ENCODE results near the gene AGRN.
"Not testable (repeated sequence)": the region's sequence is repeated elsewhere in the genome, so short reads cannot be mapped to it uniquely, and the experiment has no call there.

The AGRN gene

DNA sequence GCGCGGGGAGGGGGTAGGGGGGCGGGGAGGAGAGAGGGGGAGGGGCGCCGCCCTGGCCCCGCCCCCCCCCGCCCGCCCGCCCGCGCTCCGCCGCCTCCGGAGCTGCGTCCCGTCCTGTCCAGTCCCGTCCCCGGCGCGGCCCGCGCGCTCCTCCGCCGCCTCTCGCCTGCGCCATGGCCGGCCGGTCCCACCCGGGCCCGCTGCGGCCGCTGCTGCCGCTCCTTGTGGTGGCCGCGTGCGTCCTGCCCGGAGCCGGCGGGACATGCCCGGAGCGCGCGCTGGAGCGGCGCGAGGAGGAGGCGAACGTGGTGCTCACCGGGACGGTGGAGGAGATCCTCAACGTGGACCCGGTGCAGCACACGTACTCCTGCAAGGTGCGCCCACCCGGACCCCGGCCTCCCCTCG is at the start of gene AGRN:
TSS of gene AGRN (plus strand) at position 121 of the 405 bp plus-strand sequence. CDS start at position 174, 53 bp downstream.
- peak in 1 of 3 experiments; percentile 55 for DNase-seq

DNA sequence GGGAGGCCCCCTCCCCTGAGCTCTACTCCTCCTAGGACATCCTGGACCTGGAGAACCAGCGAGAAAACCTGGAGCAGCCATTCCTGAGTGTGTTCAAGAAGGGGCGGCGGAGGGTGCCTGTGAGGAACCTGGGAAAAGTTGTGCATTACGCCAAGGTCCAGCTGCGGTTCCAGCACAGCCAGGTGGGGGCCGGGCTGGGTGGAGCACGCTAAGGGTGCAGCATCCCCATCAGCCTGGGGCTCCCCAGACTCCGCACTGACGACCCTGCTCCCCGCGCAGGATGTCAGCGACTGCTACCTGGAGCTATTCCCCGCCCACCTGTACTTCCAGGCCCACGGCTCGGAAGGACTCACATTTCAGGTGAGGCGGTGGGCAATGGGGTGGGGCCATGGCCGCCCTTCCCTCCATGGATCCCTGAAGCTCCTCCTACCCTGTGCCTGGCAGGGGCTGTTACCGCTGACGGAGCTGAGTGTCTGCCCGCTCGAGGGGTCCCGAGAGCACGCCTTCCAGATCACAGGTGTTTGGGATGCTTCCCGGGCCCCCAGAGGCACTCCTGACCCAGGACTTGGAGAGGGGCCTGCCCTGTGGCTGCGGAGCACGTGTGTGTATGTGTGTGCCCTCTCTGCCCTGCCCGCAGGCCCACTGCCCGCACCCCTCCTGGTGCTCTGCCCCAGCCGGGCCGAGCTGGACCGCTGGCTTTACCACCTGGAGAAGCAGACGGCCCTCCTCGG is 49.5 kb upstream of the AGRN start:
- no peak for DNase-seq

DNA sequence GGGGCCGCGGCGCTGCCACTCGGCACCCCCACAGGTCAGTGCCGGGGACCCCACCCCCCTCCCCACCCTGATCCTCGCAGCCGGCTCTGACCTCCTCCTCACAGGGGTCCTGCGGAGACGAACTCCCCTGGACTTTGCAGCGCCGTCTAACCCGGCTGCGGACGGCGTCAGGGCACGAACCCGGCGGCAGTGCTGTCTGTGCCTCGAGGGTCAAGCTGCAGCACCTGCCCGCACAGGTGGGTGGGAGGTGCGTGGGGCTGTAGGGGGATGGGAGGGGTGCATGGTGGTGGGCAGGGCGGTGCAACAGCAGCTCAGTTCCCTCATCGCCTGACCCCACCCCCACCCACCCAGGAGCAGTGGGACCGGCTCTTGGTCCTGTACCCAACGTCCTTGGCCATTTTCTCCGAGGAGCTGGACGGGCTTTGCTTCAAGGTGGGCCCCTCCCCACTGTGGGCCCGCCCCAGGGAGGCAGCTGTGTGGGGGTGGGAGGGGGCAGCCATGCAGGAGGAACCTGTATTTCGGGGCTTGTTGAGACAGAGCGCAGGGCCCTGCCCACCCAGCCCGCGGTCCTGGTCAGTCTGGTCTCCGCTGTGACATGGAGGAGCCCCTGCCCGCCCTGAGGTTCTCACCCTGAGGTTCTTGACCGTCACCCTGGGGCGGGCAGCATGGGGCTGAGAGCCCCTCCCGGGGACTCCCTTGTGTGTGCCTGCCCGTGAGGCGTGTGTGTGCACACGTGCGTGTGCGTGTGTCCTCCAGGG is 48.8 kb upstream of the AGRN start:
- DNase-seq = peak in 1 of 3 experiments; percentile 11

DNA sequence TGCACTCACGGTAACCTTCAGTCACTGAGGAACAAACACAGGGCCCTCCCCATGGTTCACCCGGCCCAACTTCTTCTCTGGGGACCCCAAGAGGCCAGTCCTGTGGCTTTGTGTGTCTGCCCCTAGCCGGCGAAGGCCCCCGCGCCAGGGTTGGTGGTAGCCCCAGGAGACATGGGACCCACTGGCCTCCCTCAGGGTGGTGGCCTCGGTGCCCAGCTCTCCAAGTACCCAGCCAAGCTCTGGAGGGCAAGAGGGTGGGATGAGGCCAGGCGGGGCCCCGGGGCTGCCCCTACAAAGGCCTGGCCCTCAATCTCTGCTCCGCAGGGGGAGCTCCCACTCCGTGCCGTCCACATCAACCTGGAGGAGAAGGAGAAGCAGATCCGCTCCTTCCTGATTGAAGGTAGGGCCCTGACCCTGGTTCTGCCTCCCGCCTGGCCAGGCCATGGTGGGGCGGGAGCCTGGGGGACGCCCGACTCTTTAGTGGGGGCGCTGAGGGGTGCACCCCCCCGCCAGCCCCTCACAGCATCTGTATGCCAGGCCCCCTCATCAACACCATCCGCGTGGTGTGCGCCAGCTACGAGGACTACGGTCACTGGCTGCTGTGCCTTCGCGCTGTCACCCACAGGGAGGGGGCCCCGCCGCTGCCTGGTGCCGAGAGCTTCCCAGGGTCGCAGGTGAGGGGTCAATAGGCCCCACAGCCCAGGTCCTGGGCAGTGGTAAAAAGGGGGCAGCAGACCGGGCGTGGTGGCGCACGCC is 48.0 kb upstream of the AGRN start:
- DNase-seq = no peak

DNA sequence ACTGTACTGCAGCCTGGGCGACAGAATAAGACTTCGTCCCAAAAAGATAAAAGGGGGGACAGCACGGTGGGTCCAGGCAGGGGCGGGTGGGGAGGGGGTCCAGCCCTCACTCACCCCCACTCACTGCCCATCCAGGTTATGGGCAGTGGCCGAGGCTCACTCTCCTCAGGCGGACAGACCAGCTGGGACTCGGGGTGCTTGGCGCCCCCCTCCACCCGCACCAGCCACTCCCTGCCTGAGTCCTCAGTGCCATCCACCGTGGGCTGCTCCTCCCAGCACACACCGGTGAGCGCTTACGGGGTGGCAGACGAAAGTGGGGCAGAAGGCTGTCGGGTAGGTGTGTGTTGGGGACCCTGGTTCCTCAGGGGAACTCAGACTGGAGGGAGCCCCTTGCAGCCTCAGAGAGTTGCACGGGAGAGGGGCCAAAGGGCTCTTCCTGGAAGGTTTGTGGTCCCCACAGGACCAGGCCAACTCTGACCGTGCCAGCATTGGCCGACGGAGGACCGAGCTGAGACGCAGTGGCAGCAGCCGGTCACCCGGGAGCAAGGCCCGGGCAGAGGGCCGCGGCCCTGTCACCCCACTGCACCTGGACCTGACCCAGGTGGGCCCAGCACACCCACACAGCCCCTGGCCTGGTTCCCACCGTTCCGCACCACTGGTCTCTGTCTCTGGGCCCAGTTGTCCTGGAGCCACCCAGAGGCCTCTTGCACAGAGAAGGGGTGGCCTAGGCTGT is 47.0 kb upstream of the AGRN start:
- DNase-seq = no peak

DNA sequence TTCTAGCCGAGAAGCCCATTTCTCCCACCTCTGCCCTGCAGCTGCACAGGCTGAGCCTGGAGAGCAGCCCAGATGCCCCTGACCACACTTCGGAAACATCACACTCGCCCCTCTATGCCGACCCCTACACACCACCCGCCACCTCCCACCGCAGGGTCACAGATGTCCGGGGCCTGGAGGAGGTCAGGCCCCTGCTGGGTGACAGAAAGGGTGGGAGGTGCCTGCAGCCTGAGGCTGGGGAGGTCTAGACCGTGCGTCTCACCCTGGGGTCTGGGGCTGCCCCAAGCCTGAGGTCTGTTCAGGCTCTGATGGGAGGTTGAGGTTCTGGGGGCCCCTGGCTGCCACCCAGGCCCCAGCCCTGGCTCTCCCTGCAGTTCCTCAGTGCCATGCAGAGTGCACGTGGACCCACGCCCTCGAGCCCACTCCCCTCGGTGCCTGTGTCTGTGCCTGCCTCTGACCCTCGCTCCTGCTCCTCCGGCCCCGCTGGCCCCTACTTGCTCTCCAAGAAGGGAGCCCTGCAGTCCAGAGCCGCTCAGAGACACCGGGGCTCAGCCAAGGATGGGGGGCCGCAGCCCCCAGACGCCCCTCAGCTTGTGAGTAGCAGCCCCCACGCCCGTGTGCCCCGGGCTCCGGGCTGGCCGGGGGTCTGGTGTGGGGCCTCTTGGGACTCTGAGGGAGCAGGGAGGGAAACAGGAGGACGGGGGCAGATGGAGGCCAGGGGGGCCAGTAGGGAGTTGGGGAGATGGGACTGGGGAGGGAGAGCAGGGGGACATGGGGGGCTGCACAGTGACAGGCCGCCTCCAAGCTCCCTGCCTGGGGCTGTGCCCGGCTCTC is 46.2 kb upstream of the AGRN start:
- no peak for DNase-seq

DNA sequence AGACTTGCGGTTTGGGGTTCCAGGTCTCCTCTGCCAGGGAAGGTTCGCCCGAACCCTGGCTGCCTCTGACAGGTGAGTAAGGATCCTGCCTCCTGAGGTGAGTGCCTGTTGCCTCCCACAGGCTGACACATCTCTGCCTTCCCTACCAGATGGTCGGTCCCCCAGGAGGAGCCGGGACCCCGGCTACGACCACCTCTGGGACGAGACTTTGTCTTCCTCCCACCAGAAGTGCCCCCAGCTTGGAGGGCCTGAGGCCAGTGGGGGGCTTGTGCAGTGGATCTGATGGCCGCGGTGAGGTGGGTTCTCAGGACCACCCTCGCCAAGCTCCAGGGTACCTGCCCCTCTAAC is 45.7 kb upstream of the AGRN start:
- no peak for DNase-seq

DNA sequence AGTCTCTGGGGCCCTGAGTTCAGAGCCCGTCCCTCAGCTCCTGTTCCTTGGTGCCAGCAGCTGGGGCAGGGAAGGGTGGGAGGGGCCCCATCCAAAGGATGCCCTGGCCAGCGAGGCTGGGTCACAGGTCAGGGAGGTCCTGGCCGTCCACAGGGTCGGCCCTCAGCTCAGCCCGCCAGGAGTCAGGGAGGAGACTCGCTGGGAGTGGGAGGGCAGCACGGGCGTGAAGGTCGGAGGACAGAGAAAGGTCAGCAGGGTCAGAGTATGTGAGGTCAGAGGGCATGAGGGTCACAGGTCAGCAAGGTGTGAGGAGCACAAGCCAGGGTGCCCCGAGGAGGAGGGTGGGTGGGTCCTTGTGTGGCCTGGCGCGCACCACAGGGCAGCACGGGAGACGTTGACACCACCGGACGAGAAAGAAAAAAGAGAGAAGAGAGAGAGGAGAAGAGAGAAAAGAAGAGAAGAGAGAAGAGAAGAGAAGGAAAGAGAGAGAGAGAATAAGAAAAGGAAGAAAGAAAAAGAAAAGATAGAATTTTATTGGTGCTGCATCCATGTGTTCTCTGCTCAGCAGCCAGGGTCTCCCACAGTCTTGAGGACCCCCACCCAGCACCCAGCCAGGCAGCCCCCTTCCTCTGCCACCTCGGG is 45.1 kb upstream of the AGRN start:
- no peak for DNase-seq

DNA sequence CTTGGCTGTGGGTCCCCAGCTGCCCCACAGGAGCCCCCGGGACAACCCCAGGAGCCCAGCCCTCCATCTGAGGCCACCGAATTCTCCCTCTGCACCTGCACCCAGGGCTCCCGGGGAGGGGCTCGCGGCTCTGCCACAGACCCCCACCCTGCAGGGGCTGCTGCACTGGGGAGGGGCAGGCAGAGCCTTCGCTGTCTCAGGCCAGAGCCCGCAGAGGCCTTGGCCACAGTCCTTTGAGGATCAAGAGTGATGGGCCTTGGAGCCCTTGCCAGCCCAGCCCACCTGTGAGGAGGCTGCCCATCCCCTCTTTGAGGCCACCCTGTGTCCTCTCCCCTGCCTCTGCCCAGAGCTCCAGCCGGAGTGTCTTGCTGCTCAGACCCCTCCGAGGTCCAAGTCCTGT is 44.6 kb upstream of the AGRN start:
- DNase-seq = no peak

- peak; percentile 78 to 83 (median 80) for DNase-seq
Observed at GRCh38 chr1:975896-976683, 43.8 kb upstream of the AGRN start.

GRCh38 chr1:976791-977190 is 43.1 kb upstream of the AGRN start:
- DNase-seq = not testable (repeated sequence)

- DNase-seq = no peak
Observed at GRCh38 chr1:978069-978834, 41.7 kb upstream of the AGRN start.

- DNase-seq = no peak
Observed at GRCh38 chr1:978835-979743, 40.8 kb upstream of the AGRN start.

- DNase-seq = no peak
Observed at GRCh38 chr1:979744-980072, 40.2 kb upstream of the AGRN start.

DNA sequence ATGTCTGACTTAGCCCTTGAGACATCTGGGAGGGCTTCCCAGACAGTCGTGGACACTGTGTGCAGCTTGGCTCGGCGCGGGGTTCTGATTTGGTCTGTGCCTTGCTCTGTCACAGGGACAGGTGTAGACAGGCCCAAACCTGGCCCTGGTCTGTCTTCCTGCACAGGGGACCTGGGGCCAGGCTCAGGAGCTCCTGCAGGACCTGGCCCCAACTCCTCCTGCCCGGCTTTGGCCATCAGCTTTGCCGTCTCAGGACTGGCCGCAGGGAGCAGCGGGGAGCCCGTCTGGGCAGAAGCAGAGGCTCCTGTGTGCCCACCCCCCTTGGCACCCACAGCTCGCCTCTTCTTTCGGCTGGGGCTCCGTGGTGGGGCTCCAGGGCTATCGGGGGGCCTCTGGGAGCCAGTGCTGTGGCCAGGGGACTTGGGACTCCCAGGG is 39.8 kb upstream of the AGRN start:
- no peak for DNase-seq

DNA sequence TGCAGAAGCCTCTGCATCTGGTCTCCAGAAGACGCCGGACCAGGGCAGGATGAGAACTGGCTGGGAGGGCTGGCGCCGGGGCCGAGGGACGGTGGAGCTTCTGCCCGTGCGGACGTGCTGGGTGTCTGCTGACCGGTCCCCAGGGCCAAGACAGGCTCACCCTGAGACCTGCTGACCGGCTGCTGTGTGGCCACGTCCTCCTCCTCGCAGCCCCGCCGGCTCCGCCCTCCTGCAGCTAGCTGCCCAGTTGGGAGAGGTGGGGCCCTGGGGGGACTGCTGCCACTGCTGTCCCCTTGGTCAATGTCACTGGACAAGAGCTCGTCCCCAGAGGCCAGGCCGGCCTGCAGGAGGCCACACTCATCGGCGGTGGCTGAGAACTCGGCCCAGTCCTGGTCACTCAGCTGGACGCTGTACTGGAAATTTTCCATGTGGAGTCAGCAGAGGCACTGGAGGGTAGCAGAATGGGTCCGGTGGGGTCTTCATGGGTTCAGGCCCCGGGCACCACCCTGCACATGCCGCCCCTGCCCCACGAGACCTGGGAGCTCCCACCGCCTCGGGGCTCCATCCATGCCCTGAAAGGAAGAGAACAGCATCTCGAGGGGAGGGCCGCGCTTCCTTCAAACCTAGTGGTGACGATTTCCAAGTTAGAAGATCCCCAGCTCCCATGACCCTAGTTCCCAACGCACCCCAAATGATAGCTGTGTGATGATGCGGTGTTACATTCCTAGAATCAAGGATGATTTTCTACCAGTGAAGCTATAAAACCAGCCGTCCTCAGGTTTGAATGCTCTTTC is 39.1 kb upstream of the AGRN start:
- DNase-seq = no peak

GRCh38 chr1:981491-981954 is 38.4 kb upstream of the AGRN start:
- DNase-seq = no peak
